HepG2 (cell line): ENCODE results near the gene IFT88. TPM values are rescaled to one million over a fixed set of nuclear protein-coding genes. Genes with fewer than 3 reads are reported as not detected.

Experiments
- ATF7 ChIP-seq, 2 experiments: fragments of 450-650 bp in 1 of 2; sonication (generic) in 1 of 2; formaldehyde crosslinking in 1 of 2; IDR thresholded peaks; 2 replicates each; pipeline versions ENCODE4 v1.4.0 to v1.6.1; 2016 to 2020; ENCODE audit warnings: antibody characterized with exemption in 1 of 2, mild to moderate bottlenecking in 1 of 2, missing genetic modification reagents in 1 of 2
- CHD2 ChIP-seq: IDR thresholded peaks from 2 replicates; pipeline ENCODE4 v1.6.1; 2011; ENCODE audit warnings: low read depth, low read length, improper control_type of control experiment
- ELF4 ChIP-seq: sonication (generic); formaldehyde crosslinking; IDR thresholded peaks from 2 replicates; pipeline ENCODE4 v1.5.0; 2020; ENCODE audit warnings: missing genetic modification reagents, mild to moderate bottlenecking, moderate library complexity, borderline replicate concordance
- MTA1 ChIP-seq: sonication (generic); formaldehyde crosslinking; IDR thresholded peaks from 2 replicates; pipeline ENCODE4 v1.4.0; 2020; ENCODE audit warnings: missing genetic modification reagents, mild to moderate bottlenecking, borderline replicate concordance
- PATZ1 ChIP-seq: sonication (generic); formaldehyde crosslinking; IDR thresholded peaks from 2 replicates; pipeline ENCODE4 v1.4.0; 2020; ENCODE audit warnings: missing genetic modification reagents
- POLR2A ChIP-seq, 2 experiments: IDR thresholded peaks; 2 replicates each; pipeline ENCODE4 v1.6.1; 2011; ENCODE audit warnings: low read depth in 2 of 2, low read length in 2 of 2, mild to moderate bottlenecking in 1 of 2, moderate library complexity in 1 of 2; ENCODE audit not compliant: insufficient read depth in 1 of 2
- PPARG ChIP-seq: conservative IDR thresholded peaks from 2 replicates; pipeline ENCODE4 v1.6.1; 2016; ENCODE audit warnings: missing biosample characterization, missing genetic modification reagents
- RAD51 ChIP-seq: fragments of 450-650 bp; IDR thresholded peaks from 2 replicates; pipeline ENCODE4 v1.6.1; 2016; ENCODE audit warnings: borderline replicate concordance
- SOX13 ChIP-seq, 3 experiments: fragments of 450-650 bp in 1 of 3; sonication (generic) in 1 of 3; formaldehyde crosslinking in 1 of 3; IDR thresholded peaks in 2 of 3; conservative IDR thresholded peaks in 1 of 3; 2 replicates each; pipeline versions ENCODE4 v1.5.0 to v1.6.1; 2016 to 2020; ENCODE audit warnings: antibody characterized with exemption in 1 of 3, mild to moderate bottlenecking in 1 of 3, missing compliant biosample characterization in 1 of 3, missing genetic modification reagents in 1 of 3, moderate library complexity in 1 of 3
- SOX5 ChIP-seq: IDR thresholded peaks from 2 replicates; pipeline ENCODE4 v1.6.1; 2016; ENCODE audit warnings: borderline replicate concordance
- TAF1 ChIP-seq: sonication (generic); formaldehyde crosslinking; IDR thresholded peaks from 2 replicates; pipeline ENCODE4 v1.4.0; 2020; ENCODE audit warnings: missing genetic modification reagents
- TCF12 ChIP-seq, 2 experiments: fragments of 450-650 bp in 1 of 2; sonication (generic) in 1 of 2; formaldehyde crosslinking in 1 of 2; IDR thresholded peaks; 2 replicates each; pipeline versions ENCODE4 v1.6.1 to v1.8.0; 2017 to 2022; ENCODE audit warnings: antibody characterized with exemption in 1 of 2, mild to moderate bottlenecking in 1 of 2, missing genetic modification reagents in 1 of 2, moderate library complexity in 1 of 2
- ZEB1 ChIP-seq: IDR thresholded peaks from 2 replicates; pipeline ENCODE4 v1.6.1; 2012; ENCODE audit warnings: mild to moderate bottlenecking, low read depth, inconsistent platforms; ENCODE audit not compliant: insufficient replicate concordance
- ZFP36L1 ChIP-seq: sonication (generic); formaldehyde crosslinking; IDR thresholded peaks from 2 replicates; pipeline ENCODE4 v1.8.0; 2022; ENCODE audit warnings: mild to moderate bottlenecking, missing genetic modification reagents, moderate library complexity
- ZNF556 ChIP-seq: sonication (generic); formaldehyde crosslinking; IDR thresholded peaks from 2 replicates; pipeline ENCODE4 v1.4.0; 2020; ENCODE audit warnings: mild to moderate bottlenecking, missing genetic modification reagents, borderline replicate concordance
- ZNF607 ChIP-seq: sonication (generic); formaldehyde crosslinking; IDR thresholded peaks from 2 replicates; pipeline ENCODE4 v1.5.1; 2020; ENCODE audit warnings: missing genetic modification reagents, mild to moderate bottlenecking, borderline replicate concordance
- ZNF770 ChIP-seq: sonication (generic); formaldehyde crosslinking; IDR thresholded peaks from 2 replicates; pipeline ENCODE4 v1.5.0; 2020; ENCODE audit warnings: mild to moderate bottlenecking, missing genetic modification reagents
- polyA plus RNA-seq, 8 experiments: library from polyadenylated mRNA; depleted of rRNA in 3 of 8; stranded (reverse) in 7 of 8; unstranded in 1 of 8; fragments of >200 nt; fragmentation: Illumina TruSeq in 4 of 8; extraction: Trizol in 4 of 8; gene quantifications; 2 replicates each; pipeline versions ENCODE4 v1.2.1 to v1.2.3, GENCODE V29; 2011 to 2016; ENCODE audit warnings: low read depth in 4 of 8, missing spikeins in 1 of 8, mixed read lengths in 1 of 8; ENCODE audit not compliant: insufficient read depth in 1 of 8
- total RNA-seq, 5 experiments: library from RNA; depleted of rRNA; stranded (reverse); fragments of >200 nt; fragmentation: Illumina TruSeq; extraction: Trizol; gene quantifications; 2 replicates each; pipeline ENCODE4 v1.2.3, GENCODE V29; 2016; ENCODE audit warnings: low read depth in 1 of 5
- TF ChIP-seq, protein P1 (sequence below): IDR thresholded peaks from 2 replicates; pipeline ENCODE4 v1.6.1; 2012; ENCODE audit warnings: low read length, improper control_type of control experiment
- TF ChIP-seq, protein P2 (sequence below): sonication (generic); formaldehyde crosslinking; IDR thresholded peaks from 2 replicates; pipeline ENCODE4 v1.4.0; 2020; ENCODE audit warnings: missing genetic modification reagents, borderline replicate concordance

IFT88 gene
- total and polyA plus RNA-seq, 2 of the 13 experiments (the other 11 are each of a cell fraction or from before 2014, with no cell fraction given) = 8.4 to 19.9 TPM

- TF ChIP-seq TCF12 (IDR thresholded peaks at IDR 0.05) (no peak), TCF12 (CRISPR knock-in tag; IDR thresholded peaks at IDR 0.05) (no peak), SOX13 (IDR thresholded peaks at IDR 0.05) (no peak), SOX13 (CRISPR knock-in tag; conservative IDR thresholded peaks at IDR 0.05 in 1 of 2, IDR thresholded peaks at IDR 0.05 in 1 of 2) (peak in 1 of 2 experiments; percentile 73; a peak in 2 of 4 replicates), ZFP36L1 (CRISPR knock-in tag) (no peak), POLR2A (IDR thresholded peaks at IDR 0.05; ENCODE audit: insufficient read depth in 1 of 2, low read depth in 2 of 2, low read length in 2 of 2) (peak in 1 of 2 experiments; percentile 14; a peak in 1 of 4 replicates), ZNF556 (0 out of 2 replicates have a peak, but pooled peaks have one; percentile 32), ZNF770 (CRISPR knock-in tag) (peak; percentile 73), CHD2 (no peak), MTA1 (no peak), ATF7 (IDR thresholded peaks at IDR 0.05) (no peak), ATF7 (CRISPR knock-in tag; IDR thresholded peaks at IDR 0.05) (0 out of 2 replicates have a peak, but pooled peaks have one; percentile 41), RAD51 (no peak), TAF1 (peak; percentile 74; the same call in 1 of the 2 replicates), PPARG (CRISPR knock-in tag) (0 out of 2 replicates have a peak, but pooled peaks have one; percentile 16), PATZ1 (CRISPR knock-in tag) (peak; percentile 19; the same call in 1 of the 2 replicates), ELF4 (CRISPR knock-in tag) (no peak), ZEB1 (no peak), ZNF607 (CRISPR knock-in tag) (no peak), SOX5 (CRISPR knock-in tag) (peak; percentile 63; the same call in 1 of the 2 replicates)
- TF ChIP-seq, protein P1, sequence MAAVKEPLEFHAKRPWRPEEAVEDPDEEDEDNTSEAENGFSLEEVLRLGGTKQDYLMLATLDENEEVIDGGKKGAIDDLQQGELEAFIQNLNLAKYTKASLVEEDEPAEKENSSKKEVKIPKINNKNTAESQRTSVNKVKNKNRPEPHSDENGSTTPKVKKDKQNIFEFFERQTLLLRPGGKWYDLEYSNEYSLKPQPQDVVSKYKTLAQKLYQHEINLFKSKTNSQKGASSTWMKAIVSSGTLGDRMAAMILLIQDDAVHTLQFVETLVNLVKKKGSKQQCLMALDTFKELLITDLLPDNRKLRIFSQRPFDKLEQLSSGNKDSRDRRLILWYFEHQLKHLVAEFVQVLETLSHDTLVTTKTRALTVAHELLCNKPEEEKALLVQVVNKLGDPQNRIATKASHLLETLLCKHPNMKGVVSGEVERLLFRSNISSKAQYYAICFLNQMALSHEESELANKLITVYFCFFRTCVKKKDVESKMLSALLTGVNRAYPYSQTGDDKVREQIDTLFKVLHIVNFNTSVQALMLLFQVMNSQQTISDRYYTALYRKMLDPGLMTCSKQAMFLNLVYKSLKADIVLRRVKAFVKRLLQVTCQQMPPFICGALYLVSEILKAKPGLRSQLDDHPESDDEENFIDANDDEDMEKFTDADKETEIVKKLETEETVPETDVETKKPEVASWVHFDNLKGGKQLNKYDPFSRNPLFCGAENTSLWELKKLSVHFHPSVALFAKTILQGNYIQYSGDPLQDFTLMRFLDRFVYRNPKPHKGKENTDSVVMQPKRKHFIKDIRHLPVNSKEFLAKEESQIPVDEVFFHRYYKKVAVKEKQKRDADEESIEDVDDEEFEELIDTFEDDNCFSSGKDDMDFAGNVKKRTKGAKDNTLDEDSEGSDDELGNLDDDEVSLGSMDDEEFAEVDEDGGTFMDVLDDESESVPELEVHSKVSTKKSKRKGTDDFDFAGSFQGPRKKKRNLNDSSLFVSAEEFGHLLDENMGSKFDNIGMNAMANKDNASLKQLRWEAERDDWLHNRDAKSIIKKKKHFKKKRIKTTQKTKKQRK = no peak
- TF ChIP-seq, protein P2, sequence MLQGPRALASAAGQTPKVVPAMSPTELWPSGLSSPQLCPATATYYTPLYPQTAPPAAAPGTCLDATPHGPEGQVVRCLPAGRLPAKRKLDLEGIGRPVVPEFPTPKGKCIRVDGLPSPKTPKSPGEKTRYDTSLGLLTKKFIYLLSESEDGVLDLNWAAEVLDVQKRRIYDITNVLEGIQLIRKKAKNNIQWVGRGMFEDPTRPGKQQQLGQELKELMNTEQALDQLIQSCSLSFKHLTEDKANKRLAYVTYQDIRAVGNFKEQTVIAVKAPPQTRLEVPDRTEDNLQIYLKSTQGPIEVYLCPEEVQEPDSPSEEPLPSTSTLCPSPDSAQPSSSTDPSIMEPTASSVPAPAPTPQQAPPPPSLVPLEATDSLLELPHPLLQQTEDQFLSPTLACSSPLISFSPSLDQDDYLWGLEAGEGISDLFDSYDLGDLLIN (CRISPR knock-in tag) = no peak
Observed at GRCh38 chr13:20547479-20547908, 19.5 kb upstream of the IFT88 start (continued).
